Astrocyte of the spinal cord (primary cell): ENCODE data around the gene TTC4.

Source experiments
- DNase-seq: peaks from one replicate; pipeline ENCODE4 v3.0.0; 2011; ENCODE audit warnings: low read depth, low spot score
- H3K4me3 ChIP-seq: 2 replicates; pipeline ENCODE4 v1.5.1; 2011; ENCODE audit warnings: low read depth, mild to moderate bottlenecking, low read length, moderate library complexity
- CTCF ChIP-seq: IDR thresholded peaks from 2 replicates; pipeline ENCODE4 v1.5.1; 2012; ENCODE audit warnings: low read depth, mild to moderate bottlenecking, low read length, inconsistent platforms
- in situ Hi-C: cut with HindIII; loops from 2 replicates; pipeline ENCODE4 v1.10.0; 2017; ENCODE audit warnings: low sequenced_read_pairs

Gene TTC4

GRCh38 chr1:54751426-54751825, 35.8 kb downstream of the TTC4 start:
- H3K4me3 ChIP-seq, result no peak overlapping the region
- no peak for TF ChIP-seq CTCF
- DNase-seq, result no peak
- in situ Hi-C loops, result no loop called here

DNA sequence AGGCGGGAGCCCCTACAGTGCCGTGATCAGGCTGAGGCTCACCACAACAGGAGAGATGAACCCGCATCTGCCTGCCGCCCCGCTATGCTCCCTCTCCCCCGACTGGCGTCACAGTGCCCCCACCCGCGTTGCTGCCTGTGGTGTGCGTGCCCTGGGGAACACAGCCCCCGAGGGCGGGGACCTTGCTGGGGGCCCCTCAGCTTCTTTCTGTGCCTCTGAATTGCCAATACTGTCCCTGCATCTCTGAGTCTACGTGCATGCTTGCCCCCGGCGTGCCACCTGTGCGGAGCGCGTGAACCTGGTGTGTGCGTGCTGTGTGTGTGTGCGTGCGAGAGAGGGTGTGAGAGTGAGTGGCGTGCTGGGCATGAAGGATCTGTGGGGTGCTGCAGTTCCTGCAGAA, 38.4 kb downstream of the TTC4 start:
- TF ChIP-seq CTCF, result no peak
- DNase-seq, result no peak

DNA sequence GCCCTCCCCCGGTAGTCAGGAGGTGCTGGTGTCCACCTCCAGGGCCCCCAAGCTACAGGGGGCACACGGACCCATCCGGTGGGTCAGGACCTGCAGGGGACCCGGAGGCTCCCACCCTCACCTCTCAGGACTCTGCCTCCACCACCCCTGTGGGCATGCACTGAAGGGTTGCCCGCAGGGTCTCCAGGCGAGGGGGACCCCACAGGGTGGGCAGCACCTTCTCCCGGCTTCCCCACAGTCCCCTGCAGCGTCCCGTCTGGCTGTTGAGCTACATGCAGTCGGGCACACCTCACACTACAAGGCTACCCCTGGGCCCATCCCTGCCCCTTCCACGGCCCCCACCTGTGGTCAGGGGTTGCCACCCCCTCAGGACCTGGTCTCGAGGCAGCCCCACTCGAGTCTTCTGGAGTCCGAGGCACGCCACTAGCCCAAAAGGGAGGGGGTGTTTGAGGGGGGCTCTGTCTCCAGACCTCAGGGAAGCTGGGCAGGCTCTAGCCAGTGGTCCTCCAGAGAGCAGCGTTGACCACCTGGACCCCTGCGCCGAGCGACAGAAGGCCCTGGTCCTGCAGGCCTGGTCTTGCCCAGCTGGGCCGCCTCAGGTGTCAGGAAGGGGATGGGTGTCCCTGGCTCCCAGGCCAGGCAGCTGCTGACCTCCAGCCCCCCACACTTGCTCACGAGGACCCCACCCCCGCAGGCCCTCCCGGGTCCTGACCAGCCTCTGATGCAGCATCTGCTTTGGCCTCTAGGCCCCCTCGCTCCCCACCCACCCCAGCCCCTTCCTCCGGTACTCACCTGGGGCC, 39.0 kb downstream of the TTC4 start:
- in situ Hi-C loops, result no loop called here
- no peak for TF ChIP-seq CTCF
- no peak for DNase-seq
- H3K4me3 ChIP-seq, result no peak overlapping the region

More for the DNA sequence above, 38.4 kb downstream of the TTC4 start:
- in situ Hi-C loops, result no loop called here
- no peak overlapping the region for H3K4me3 ChIP-seq

DNA sequence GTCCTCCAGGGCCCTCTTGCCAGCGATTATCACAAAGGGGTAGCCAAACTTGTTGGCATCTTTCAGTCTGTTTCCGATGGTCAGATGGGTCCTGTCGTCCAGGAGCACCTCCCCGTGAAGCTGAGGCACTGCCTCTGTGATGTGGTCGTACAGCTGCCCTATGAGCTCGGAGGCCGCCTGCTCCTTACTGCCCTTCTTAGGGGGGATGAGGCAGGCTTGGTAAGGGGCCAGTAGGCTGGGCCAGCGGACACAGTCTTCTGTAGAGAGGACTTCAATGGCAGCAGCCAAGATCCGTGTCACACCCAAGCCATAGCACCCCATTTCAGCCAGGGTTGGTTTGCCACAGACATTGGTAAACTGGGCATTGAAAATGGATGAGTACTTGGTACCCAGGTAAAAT, 42.2 kb downstream of the TTC4 start:
- DNase-seq, result no peak
- in situ Hi-C loops, result no loop called here
- no peak for TF ChIP-seq CTCF
- H3K4me3 ChIP-seq, result no peak overlapping the region

DNA sequence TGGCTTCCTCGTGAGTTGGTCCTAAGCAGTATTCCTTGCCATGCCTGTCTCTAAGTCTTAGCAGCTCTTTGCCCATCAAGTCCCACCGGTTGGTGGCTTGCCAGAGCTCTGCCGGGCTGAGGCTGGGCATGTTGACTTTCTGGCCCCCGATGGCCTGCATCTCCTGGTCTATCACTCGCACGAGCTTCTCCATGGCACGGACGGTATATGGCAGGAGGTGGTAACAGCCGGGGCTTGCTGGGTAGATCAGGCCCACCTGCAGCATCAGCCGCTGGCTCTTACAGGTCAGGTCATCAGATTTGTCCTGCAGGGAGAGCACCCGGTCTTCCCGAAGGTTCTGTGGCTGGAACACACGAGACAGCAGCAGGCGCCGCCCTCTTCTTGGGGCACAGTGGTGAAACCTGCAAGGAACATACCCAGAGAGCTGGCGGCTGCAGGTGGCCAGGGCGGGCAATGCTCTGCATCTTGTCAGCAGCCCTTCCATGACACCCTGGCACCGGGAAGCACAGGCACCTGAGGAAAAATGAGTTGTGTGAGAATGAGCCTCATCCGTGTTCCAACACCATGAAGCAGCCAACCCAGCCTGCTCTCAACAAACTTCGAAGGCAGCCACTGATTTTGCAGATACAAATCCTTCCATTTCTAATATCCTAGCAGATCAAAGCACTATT, 43.2 kb downstream of the TTC4 start:
- TF ChIP-seq CTCF, result no peak
- in situ Hi-C loops, result no loop called here
- no peak overlapping the region for H3K4me3 ChIP-seq
- no peak for DNase-seq

DNA sequence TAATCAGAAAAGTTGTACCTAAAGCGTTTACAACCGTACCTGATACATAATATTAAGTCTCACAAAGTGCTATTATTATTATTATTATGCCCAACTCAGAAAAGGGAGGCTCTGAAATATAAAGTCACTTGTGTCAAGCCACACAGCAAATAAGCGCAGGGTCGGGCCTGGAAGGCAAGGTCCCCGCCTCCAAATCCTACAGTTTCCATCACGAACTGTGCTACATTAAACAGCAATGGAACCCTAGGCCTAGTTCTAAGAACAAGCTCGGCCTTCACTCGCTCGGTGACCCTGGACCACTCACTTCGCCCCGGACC, 48.1 kb downstream of the TTC4 start:
- in situ Hi-C loops, result no loop called here

More for the DNA sequence above, 48.1 kb downstream of the TTC4 start:
- TF ChIP-seq CTCF, result no peak
- DNase-seq, result no peak
- peak overlapping the region; percentile 84 for H3K4me3 ChIP-seq
